H1 (cell line): ENCODE data around the gene GIPC1. TPM values are rescaled to one million over a fixed set of nuclear protein-coding genes. Genes with fewer than 3 reads are reported as not detected.

Experiments
- CTCF ChIA-PET: fragments of 300-600 bp; sonication (Branson Sonifier 250); formaldehyde crosslinking; loops from one replicate; lab custom pipeline; 2021; ENCODE audit not compliant: partially characterized antibody; lab: Charles Lee
- POLR2A ChIA-PET: fragments of 300-600 bp; sonication (Branson Sonifier 250); formaldehyde crosslinking; loops from one replicate; lab custom pipeline; 2021; ENCODE audit warnings: inconsistent platforms; ENCODE audit not compliant: partially characterized antibody; lab: Charles Lee
- DNase-seq, 2 experiments: peaks; one replicate each; pipeline versions ENCODE4 v3.0.0 to v3.0.0-alpha.2; 2010 to 2022; ENCODE audit warnings: low spot score in 2 of 2, low read depth in 1 of 2, mixed read lengths in 1 of 2
- FAIRE-seq: peaks from 2 replicates; lab custom pipeline; 2011; peaks lifted over from hg19 to GRCh38; lab: Jason Lieb, UNC
- H2AFZ ChIP-seq: 2 replicates; pipeline ENCODE4 v1.8.1; 2012; ENCODE audit warnings: low read length, inconsistent platforms
- H2AK5ac ChIP-seq: 2 replicates; pipeline ENCODE4 v1.6.1; 2013; ENCODE audit warnings: low read depth, low read length
- H2BK120ac ChIP-seq: replicated peaks from 2 replicates; pipeline ENCODE3; 2013; ENCODE audit warnings: low read depth, low read length, inconsistent platforms
- H2BK12ac ChIP-seq: 2 replicates; pipeline ENCODE4 v1.6.1; 2013; ENCODE audit warnings: low read depth, low read length
- H2BK15ac ChIP-seq: 2 replicates; pipeline ENCODE4 v1.6.1; 2013; ENCODE audit warnings: low read length
- H2BK20ac ChIP-seq: 2 replicates; pipeline ENCODE4 v1.6.1; 2013; ENCODE audit warnings: low read length
- H2BK5ac ChIP-seq: 2 replicates; pipeline ENCODE4 v1.6.1; 2013; ENCODE audit warnings: low read depth, low read length
- H3K14ac ChIP-seq: 2 replicates; pipeline ENCODE4 v1.6.1; 2013; ENCODE audit warnings: inconsistent platforms; ENCODE audit not compliant: insufficient read length
- H3K18ac ChIP-seq: 2 replicates; pipeline ENCODE4 v1.6.1; 2013; ENCODE audit warnings: low read length; ENCODE audit errors: extremely low read depth
- H3K23ac ChIP-seq: 2 replicates; pipeline ENCODE4 v1.6.1; 2013; ENCODE audit warnings: inconsistent platforms; ENCODE audit not compliant: insufficient read length
- H3K23me2 ChIP-seq: 2 replicates; pipeline ENCODE4 v1.6.1; 2013; ENCODE audit warnings: low read depth, low read length
- H3K27ac ChIP-seq: 2 replicates; pipeline ENCODE4 v1.6.1; 2011; ENCODE audit warnings: low read depth, low read length, inconsistent platforms
- H3K27me3 ChIP-seq, 4 experiments: replicated peaks in 1 of 4; 1 replicate in 1 of 4; 2 replicates in 3 of 4; pipeline versions ENCODE4 v1.6.1 to v1.8.1; 2011 to 2013; ENCODE audit warnings: low read length in 3 of 4, mild to moderate bottlenecking in 3 of 4, inconsistent platforms in 2 of 4, mixed read lengths in 2 of 4, moderate library complexity in 1 of 4; ENCODE audit not compliant: control insufficient read depth in 3 of 4, insufficient read depth in 3 of 4; ENCODE audit errors: extremely low read depth in 1 of 4
- H3K36me3 ChIP-seq, 4 experiments: 2 replicates each; pipeline versions ENCODE4 v1.6.1 to v1.8.1; 2011 to 2013; ENCODE audit warnings: mild to moderate bottlenecking in 4 of 4, low read length in 3 of 4, moderate library complexity in 2 of 4, control low read depth in 1 of 4, inconsistent platforms in 1 of 4; ENCODE audit not compliant: insufficient read depth in 4 of 4, control insufficient read depth in 2 of 4
- H3K4ac ChIP-seq: replicated peaks from 2 replicates; pipeline ENCODE3; 2013; ENCODE audit warnings: low read length, low read depth, mixed read lengths, inconsistent platforms; ENCODE audit not compliant: insufficient read length
- H3K4me1 ChIP-seq, 4 experiments: replicated peaks in 1 of 4; 1 replicate in 1 of 4; 2 replicates in 3 of 4; pipeline versions ENCODE4 v1.6.1 to v1.8.1; 2011 to 2013; ENCODE audit warnings: low read length in 3 of 4, inconsistent platforms in 2 of 4, mixed read lengths in 1 of 4; ENCODE audit not compliant: insufficient read depth in 4 of 4, control insufficient read depth in 3 of 4
- H3K4me2 ChIP-seq, 2 experiments: 2 replicates each; pipeline versions ENCODE4 v1.6.1 to v1.8.1; 2011 to 2013; ENCODE audit warnings: low read depth in 2 of 2, low read length in 2 of 2, control low read depth in 1 of 2, inconsistent platforms in 1 of 2, mild to moderate bottlenecking in 1 of 2; ENCODE audit not compliant: insufficient read depth in 1 of 2
- H3K4me3 ChIP-seq, 4 experiments: fragments of 200-600, 300-600 bp in 1 of 4; sonication (generic), shearing (Covaris generic), sonication (Bioruptor Twin) in 1 of 4; 2 replicates each; pipeline versions ENCODE4 v1.5.1 to v1.8.1; 2011 to 2016; ENCODE audit warnings: low read length in 4 of 4, low read depth in 3 of 4, control low read depth in 2 of 4, inconsistent platforms in 2 of 4, mild to moderate bottlenecking in 2 of 4, mixed read lengths in 1 of 4, moderate library complexity in 1 of 4; ENCODE audit not compliant: insufficient read depth in 2 of 4; ENCODE audit errors: extremely low read depth in 1 of 4
- H3K56ac ChIP-seq: replicated peaks from 2 replicates; pipeline ENCODE3; 2013; ENCODE audit warnings: low read depth, mild to moderate bottlenecking, mixed read lengths, low read length, inconsistent platforms; ENCODE audit not compliant: insufficient read length
- H3K79me1 ChIP-seq: 2 replicates; pipeline ENCODE4 v1.6.1; 2013; ENCODE audit warnings: low read depth, low read length, control low read depth
- H3K79me2 ChIP-seq, 2 experiments: 2 replicates each; pipeline versions ENCODE4 v1.6.1 to v1.8.1; 2012 to 2013; ENCODE audit warnings: low read length in 2 of 2, mild to moderate bottlenecking in 2 of 2, inconsistent platforms in 1 of 2; ENCODE audit not compliant: insufficient read depth in 2 of 2, control insufficient read depth in 1 of 2
- H3K9ac ChIP-seq, 4 experiments: replicated peaks in 1 of 4; 1 replicate in 1 of 4; 2 replicates in 3 of 4; pipeline versions ENCODE4 v1.6.1 to v1.8.1; 2011 to 2013; ENCODE audit warnings: low read depth in 3 of 4, low read length in 3 of 4, control low read depth in 2 of 4, mild to moderate bottlenecking in 2 of 4, moderate library complexity in 2 of 4, inconsistent platforms in 1 of 4; ENCODE audit errors: extremely low read depth in 1 of 4
- H3K9me3 ChIP-seq, 2 experiments: 2 replicates each; pipeline versions ENCODE4 v1.6.1 to v1.8.1; 2012 to 2013; ENCODE audit warnings: mild to moderate bottlenecking in 2 of 2, moderate library complexity in 2 of 2, control low read depth in 1 of 2, inconsistent platforms in 1 of 2, low read depth in 1 of 2, low read length in 1 of 2, mixed read lengths in 1 of 2; ENCODE audit not compliant: insufficient read depth in 2 of 2
- H4K20me1 ChIP-seq, 2 experiments: replicated peaks in 1 of 2; 2 replicates each; pipeline versions ENCODE3 to v1.8.1; 2011 to 2013; ENCODE audit warnings: inconsistent platforms in 2 of 2, low read length in 2 of 2, mild to moderate bottlenecking in 1 of 2; ENCODE audit not compliant: insufficient read depth in 2 of 2, control insufficient read depth in 1 of 2
- H4K5ac ChIP-seq: 2 replicates; pipeline ENCODE4 v1.6.1; 2013; ENCODE audit warnings: low read length, low read depth, mixed read lengths, inconsistent platforms; ENCODE audit not compliant: insufficient read length
- H4K8ac ChIP-seq: 2 replicates; pipeline ENCODE4 v1.8.0; 2013; ENCODE audit warnings: mild to moderate bottlenecking, moderate library complexity, low read length, inconsistent platforms; ENCODE audit not compliant: insufficient read depth; ENCODE audit errors: extremely low read depth
- H4K91ac ChIP-seq: replicated peaks from 2 replicates; pipeline ENCODE3; 2013; ENCODE audit warnings: low read length, mixed read lengths, inconsistent platforms; ENCODE audit not compliant: insufficient read length
- CREB1 ChIP-seq: IDR thresholded peaks from 2 replicates; pipeline ENCODE4 v1.6.1; 2012; ENCODE audit warnings: inconsistent platforms
- CTBP2 ChIP-seq: IDR thresholded peaks from 2 replicates; pipeline ENCODE4 v1.7.0; 2011; ENCODE audit warnings: borderline replicate concordance, mild to moderate bottlenecking, moderate library complexity, mixed read lengths, low read length; ENCODE audit not compliant: insufficient read depth, insufficient read length
- EP300 ChIP-seq, 2 experiments: IDR thresholded peaks; 1 replicate in 1 of 2; 2 replicates in 1 of 2; pipeline ENCODE4 v1.6.1; 2011 to 2012; ENCODE audit warnings: low read depth in 2 of 2, low read length in 2 of 2, mild to moderate bottlenecking in 2 of 2, borderline replicate concordance in 1 of 2, inconsistent platforms in 1 of 2, moderate library complexity in 1 of 2
- GABPA ChIP-seq: IDR thresholded peaks from 2 replicates; pipeline ENCODE4 v1.6.1; 2011; ENCODE audit warnings: mild to moderate bottlenecking, low read length, moderate library complexity, borderline replicate concordance; ENCODE audit not compliant: insufficient read depth
- SIRT6 ChIP-seq: IDR thresholded peaks from one replicate; pipeline ENCODE4 v1.7.1; 2012; ENCODE audit warnings: low read length, inconsistent platforms
- SUZ12 ChIP-seq: fragments of 200-600 bp; sonication (generic); IDR thresholded peaks from 2 replicates; pipeline ENCODE4 v1.6.1; 2012; ENCODE audit warnings: mild to moderate bottlenecking, inconsistent platforms, low read length, moderate library complexity, mixed read lengths
- TAF7 ChIP-seq: optimal IDR thresholded peaks from 2 replicates; pipeline ENCODE3; 2011; ENCODE audit warnings: low read depth, mild to moderate bottlenecking, inconsistent platforms, low read length, moderate library complexity, borderline replicate concordance
- YY1 ChIP-seq: IDR thresholded peaks from 2 replicates; pipeline ENCODE4 v1.6.1; 2011; ENCODE audit warnings: low read depth, mild to moderate bottlenecking, low read length
- WGBS, 2 experiments: shearing (Covaris generic) in 1 of 2; methylation state at CpG; one replicate each; pipeline versions ENCODE4 v1.1.6 to v1.1.7; 2013 to 2015; ENCODE audit warnings: low lambda C conversion rate in 2 of 2, mixed read lengths in 2 of 2, inconsistent platforms in 1 of 2, low coverage in 1 of 2, missing lambda C conversion rate in 1 of 2; ENCODE audit not compliant: insufficient replicate concordance in 2 of 2, insufficient coverage in 1 of 2, insufficient read length in 1 of 2; ENCODE audit errors: extremely low coverage in 1 of 2, missing lambda C conversion rate in 1 of 2; 5-methylcytosine and 5-hydroxymethylcytosine counted together
- polyA plus RNA-seq, 7 experiments: library from polyadenylated mRNA; depleted of rRNA in 3 of 7; stranded (reverse) in 5 of 7; unstranded in 2 of 7; fragments of >200 nt in 5 of 7; fragments of 200-250 nt in 2 of 7; gene quantifications; 1 replicate in 5 of 7; 2 replicates in 1 of 7; 4 replicates in 1 of 7; pipeline versions ENCODE4 v1.2.1 to v1.2.3, GENCODE V29; 2011 to 2013; ENCODE audit warnings: missing spikeins in 2 of 7, mixed read lengths in 2 of 7
- total RNA-seq: library from RNA; stranded (reverse); fragmentation: NEBNext Ultra II Directional; extraction: Animal tissue kit (Norgen Biotek cat#: 25700); gene quantifications from 2 replicates; pipeline ENCODE4 v1.2.1, GENCODE V29; 2021
- TF ChIP-seq, protein P1 (sequence below): IDR thresholded peaks from 2 replicates; pipeline ENCODE4 v1.6.1; 2012; ENCODE audit warnings: low read length, inconsistent platforms

The GIPC1 gene
- total and polyA plus RNA-seq, 2 of the 8 experiments (the other 6 are each of a cell fraction or from before 2014, with no cell fraction given) = 65.6 to 72.0 TPM

DNA sequence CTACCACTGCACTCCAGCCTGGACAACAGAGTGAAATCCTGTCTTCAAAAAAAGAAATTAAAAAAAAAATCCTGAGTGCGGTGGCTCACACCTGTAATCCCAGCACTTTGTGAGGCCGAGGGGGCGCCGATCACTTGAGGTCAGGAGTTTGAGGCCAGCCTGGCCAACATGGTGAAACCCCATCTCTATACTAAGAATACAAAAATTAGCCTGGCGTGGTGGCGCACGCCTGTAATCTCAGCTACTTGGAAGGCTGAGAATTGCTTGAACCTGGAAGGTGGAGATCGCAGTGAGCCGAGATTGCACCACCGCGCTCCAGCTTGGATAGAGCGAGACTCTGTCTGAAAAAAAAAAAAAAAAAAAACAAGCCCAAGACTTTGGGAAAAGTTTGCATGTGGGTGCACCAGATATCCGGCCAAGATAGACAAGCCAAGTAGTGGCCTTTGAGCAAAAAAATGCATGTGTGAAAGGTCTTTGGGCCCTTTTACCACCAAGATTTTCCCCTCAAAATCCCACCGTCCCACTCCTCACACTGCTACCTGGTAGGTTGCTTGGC lies 16.6 kb upstream of the GIPC1 start:
- Histone ChIP-seq H2BK5ac (no peak overlapping the region), H3K27ac (no peak overlapping the region), H3K18ac (no peak overlapping the region), H4K20me1 (peaks cover 7 to 24% of the 10 kb centered on the region in 2 experiments), H3K4me2 (no peak overlapping the region), H3K4me3 (no peak overlapping the region), H3K9ac (no peak overlapping the region), H2BK12ac (no peak overlapping the region), H2BK20ac (no peak overlapping the region), H3K14ac (no peak overlapping the region), H4K5ac (no peak overlapping the region), H3K36me3 (peaks cover 10 to 28% (median 17%) of the 10 kb centered on the region in 4 experiments), H3K4me1 (peaks cover 0 to 8% (median 3%) of the 10 kb centered on the region in 4 experiments; a peak in 3 of 7 replicates), H2BK120ac (no peak overlapping the region), H2AFZ (no peak overlapping the region), H2BK15ac (no peak overlapping the region), H3K79me1 (peaks cover 14% of the 10 kb centered on the region), H3K56ac (no peak overlapping the region), H2AK5ac (no peak overlapping the region), H3K23ac (no peak overlapping the region), H3K23me2 (no peaks in the 10 kb centered on the region; the same call in 1 of the 2 replicates), H4K8ac (no peak overlapping the region), H3K4ac (no peak overlapping the region), H3K9me3 (no peaks in the 10 kb centered on the region), H3K27me3 (no peaks in the 10 kb centered on the region), H4K91ac (no peak overlapping the region), H3K79me2 (peaks cover 6 to 23% of the 10 kb centered on the region in 2 experiments; a peak in 3 of 4 replicates)
- CTCF ChIA-PET = interaction anchor here (1.1 to 2.1 kb wide), 5 partner anchors 8 to 44 kb away, joined by 3 to 14 read pairs (median 4); no protein-coding TSS in a partner anchor
- 94% methylated on average over 13 of the region's 14 CpGs; no CpG with 5 or more reads in 1 of the 2 experiments for WGBS, 2 experiments
- POLR2A ChIA-PET = interaction anchor here (1.1 to 2.4 kb wide), 2 partner anchors 7 to 15 kb away, joined by 4 to 10 read pairs; no protein-coding TSS in a partner anchor
- FAIRE-seq (no peak), DNase-seq (no peak)
- TF ChIP-seq EP300 (IDR thresholded peaks at IDR 0.05; ENCODE audit: borderline replicate concordance in 1 of 2, low read depth in 2 of 2, low read length in 2 of 2) (no peak), GABPA (no peak), TAF7 (no peak), SUZ12 (no peak), SIRT6 (no peak), CREB1 (no peak), CTBP2 (no peak), YY1 (no peak)
- TF ChIP-seq, protein P1, sequence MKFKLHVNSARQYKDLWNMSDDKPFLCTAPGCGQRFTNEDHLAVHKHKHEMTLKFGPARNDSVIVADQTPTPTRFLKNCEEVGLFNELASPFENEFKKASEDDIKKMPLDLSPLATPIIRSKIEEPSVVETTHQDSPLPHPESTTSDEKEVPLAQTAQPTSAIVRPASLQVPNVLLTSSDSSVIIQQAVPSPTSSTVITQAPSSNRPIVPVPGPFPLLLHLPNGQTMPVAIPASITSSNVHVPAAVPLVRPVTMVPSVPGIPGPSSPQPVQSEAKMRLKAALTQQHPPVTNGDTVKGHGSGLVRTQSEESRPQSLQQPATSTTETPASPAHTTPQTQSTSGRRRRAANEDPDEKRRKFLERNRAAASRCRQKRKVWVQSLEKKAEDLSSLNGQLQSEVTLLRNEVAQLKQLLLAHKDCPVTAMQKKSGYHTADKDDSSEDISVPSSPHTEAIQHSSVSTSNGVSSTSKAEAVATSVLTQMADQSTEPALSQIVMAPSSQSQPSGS = no peak
